ENCODE data around the gene ETV3. TPM values are rescaled to one million over a fixed set of nuclear protein-coding genes. Genes with fewer than 3 reads are reported as not detected.

Gene ETV3
- total and polyA plus RNA-seq, 12 donors, result 3.7 to 27.5 (median 20.1) TPM

DNA sequence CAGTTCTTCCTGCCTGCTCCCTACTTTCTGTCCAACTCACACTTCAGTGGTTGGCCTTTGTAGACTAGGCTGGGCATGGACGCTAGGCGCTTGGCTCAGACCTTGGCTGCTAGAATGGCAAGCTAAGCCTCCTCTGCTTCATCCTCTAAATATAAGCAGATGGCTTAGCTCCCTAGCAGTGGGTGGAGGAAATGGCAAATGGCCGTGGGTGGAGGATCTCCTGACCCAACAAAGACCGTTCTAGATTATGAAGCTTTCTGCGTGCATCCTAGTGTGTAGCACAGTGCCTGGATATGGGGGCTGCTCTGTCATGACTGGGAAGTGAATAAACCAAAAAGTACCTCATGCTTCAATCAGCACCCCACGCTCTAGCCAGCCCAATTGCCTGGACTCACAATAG is 28.2 kb downstream of the ETV3 start:
- intact Hi-C loops (cut with DNase I), result no loop called here
- WGBS, 2 donors, result 72 to 74% methylated on average over 6 of the region's 6 CpGs
- H3K4me1 ChIP-seq, result peaks cover 0 to 30% (median 0%) of the 10 kb centered on the region in 9 donors
- DNase-seq (no peak), ATAC-seq (no peak)
- peaks cover 0 to 84% (median 66%) of the 10 kb centered on the region in 7 donors for H3K27me3 ChIP-seq
- TF ChIP-seq, protein P1, sequence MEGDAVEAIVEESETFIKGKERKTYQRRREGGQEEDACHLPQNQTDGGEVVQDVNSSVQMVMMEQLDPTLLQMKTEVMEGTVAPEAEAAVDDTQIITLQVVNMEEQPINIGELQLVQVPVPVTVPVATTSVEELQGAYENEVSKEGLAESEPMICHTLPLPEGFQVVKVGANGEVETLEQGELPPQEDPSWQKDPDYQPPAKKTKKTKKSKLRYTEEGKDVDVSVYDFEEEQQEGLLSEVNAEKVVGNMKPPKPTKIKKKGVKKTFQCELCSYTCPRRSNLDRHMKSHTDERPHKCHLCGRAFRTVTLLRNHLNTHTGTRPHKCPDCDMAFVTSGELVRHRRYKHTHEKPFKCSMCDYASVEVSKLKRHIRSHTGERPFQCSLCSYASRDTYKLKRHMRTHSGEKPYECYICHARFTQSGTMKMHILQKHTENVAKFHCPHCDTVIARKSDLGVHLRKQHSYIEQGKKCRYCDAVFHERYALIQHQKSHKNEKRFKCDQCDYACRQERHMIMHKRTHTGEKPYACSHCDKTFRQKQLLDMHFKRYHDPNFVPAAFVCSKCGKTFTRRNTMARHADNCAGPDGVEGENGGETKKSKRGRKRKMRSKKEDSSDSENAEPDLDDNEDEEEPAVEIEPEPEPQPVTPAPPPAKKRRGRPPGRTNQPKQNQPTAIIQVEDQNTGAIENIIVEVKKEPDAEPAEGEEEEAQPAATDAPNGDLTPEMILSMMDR (IDR thresholded peaks at IDR 0.05), result no peak
- no peak overlapping the region for H3K4me3 ChIP-seq
- H3K27ac ChIP-seq, result no peak overlapping the region
- no peaks in the 10 kb centered on the region for H3K36me3 ChIP-seq
- no peaks in the 10 kb centered on the region for H3K9me3 ChIP-seq

DNA sequence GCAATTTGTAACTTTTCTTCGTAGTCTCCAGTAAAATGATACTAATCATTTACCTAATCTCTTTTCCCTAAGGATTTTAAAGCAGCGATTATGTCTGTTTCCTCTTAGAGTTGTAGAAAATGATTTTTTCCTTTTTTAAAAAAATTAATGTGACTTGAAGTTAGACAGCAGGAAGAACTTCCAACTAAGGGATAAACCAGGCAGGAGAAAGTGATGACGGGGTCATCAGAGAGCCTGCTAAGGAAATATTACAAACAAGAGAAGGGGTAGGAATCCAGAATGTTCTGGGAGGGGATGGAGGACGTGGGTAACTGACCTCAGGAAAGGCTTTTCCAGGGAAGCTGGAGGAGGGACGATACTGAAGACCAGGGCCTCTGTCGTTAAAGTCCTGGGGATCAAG is 29.7 kb downstream of the ETV3 start:
- DNase-seq, result no peak
- H3K4me1 ChIP-seq, result peaks cover 0 to 26% (median 0%) of the 10 kb centered on the region in 9 donors
- H3K27ac ChIP-seq, result no peak overlapping the region
- ATAC-seq, result no peak
- no peaks in the 10 kb centered on the region for H3K9me3 ChIP-seq
- H3K27me3 ChIP-seq, result peaks cover 0 to 76% (median 68%) of the 10 kb centered on the region in 7 donors
- H3K4me3 ChIP-seq, result no peak overlapping the region
- 56 to 60% methylated on average over 6 of the region's 6 CpGs for WGBS, 2 donors
- H3K36me3 ChIP-seq, result no peaks in the 10 kb centered on the region
- TF ChIP-seq, protein P1 (IDR thresholded peaks at IDR 0.05), result no peak
- intact Hi-C loops (cut with DNase I), result no loop called here

GRCh38 chr1:157107702-157108101 is 30.5 kb downstream of the ETV3 start:
- Histone ChIP-seq H3K27ac (no peak overlapping the region), H3K9me3 (no peaks in the 10 kb centered on the region), H3K4me3 (no peak overlapping the region), H3K36me3 (no peaks in the 10 kb centered on the region), H3K27me3 (peaks cover 0 to 75% (median 60%) of the 10 kb centered on the region in 7 donors), H3K4me1 (peaks cover 0 to 19% (median 0%) of the 10 kb centered on the region in 9 donors)
- DNase-seq (no peak), ATAC-seq (no peak)
- 29 to 31% methylated on average over 19 of the region's 19 CpGs for WGBS, 2 donors
- intact Hi-C loops (cut with DNase I), result no loop called here
- TF ChIP-seq, protein P1 (IDR thresholded peaks at IDR 0.05), result no peak

DNA sequence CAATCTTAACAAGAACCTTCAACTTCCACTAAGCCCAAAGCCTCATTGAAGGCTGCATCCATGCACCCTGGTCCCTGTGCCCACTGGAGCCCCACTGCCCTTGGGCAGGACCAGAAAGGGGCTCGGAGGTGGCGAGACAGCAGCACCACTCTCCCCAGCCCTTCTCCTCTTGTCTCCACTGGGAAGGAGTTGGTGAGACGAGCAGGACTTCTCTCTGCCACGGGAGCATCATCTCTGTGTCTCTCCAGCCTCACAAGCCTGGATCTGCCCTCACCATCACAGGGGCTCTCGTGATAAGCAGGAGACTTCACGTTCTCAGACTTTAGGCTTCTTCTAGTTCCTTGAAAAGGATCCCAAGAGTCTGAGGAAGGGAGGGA is 31.4 kb downstream of the ETV3 start:
- TF ChIP-seq, protein P1 (IDR thresholded peaks at IDR 0.05), result no peak
- peaks cover 0 to 16% (median 0%) of the 10 kb centered on the region in 9 donors for H3K4me1 ChIP-seq
- no peak for ATAC-seq
- H3K27me3 ChIP-seq, result peaks cover 0 to 75% (median 51%) of the 10 kb centered on the region in 7 donors
- H3K4me3 ChIP-seq, result no peak overlapping the region
- DNase-seq, result no peak
- no peaks in the 10 kb centered on the region for H3K9me3 ChIP-seq
- intact Hi-C loops (cut with DNase I), result no loop called here
- no peaks in the 10 kb centered on the region for H3K36me3 ChIP-seq
- peak overlapping the region in 1 of 10 donors; percentile 74 for H3K27ac ChIP-seq
- 60 to 71% methylated on average over 6 of the region's 6 CpGs for WGBS, 2 donors

All from heart right ventricle (tissue), 16 donors.